ENCODE measurements around the gene DDX20.

DDX20 gene

DNA sequence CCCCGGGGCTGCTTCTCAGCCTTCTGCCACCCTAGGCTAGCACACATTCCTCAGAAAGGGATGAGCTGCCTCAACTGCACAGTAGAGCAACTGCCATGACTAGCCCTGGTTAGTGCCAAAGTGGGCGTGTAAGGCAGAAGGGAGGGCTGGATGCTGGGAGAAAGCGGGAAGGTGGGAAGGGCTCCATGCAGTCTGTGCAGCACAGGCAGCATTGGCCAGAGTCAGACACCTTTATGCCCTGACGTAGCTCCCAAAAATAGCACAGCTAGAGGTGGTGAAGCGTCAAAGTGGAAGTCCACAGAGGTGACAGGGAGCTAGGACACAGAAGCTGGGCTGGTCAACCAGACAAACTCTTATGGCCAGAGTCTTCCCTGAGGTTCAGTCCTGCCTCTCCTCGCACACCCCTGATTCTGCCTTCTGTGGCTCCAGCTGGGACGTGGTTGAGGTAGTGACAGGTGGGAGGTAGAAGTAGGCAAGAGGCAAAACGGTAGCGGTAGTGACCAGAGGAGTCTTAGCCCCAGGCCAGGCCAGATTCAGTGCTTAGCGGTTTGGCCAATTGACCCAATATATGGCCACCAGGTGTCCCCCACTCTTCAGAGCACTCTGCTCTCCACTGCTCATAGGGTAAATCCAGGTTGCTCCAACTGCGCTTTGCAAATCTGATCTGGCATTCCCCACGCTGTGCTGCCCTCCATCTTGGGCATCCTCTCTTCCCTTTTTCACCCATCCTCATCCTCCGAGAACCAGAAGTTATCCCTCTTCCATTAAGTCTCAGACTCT is 45.6 kb downstream of the DDX20 start:
- no peak overlapping the region for H3K23ac ChIP-seq (ENCODE audit: low read depth, low read length, poor library complexity)
- no peak overlapping the region for H3K9ac ChIP-seq (ENCODE audit: low read depth, low read length, poor library complexity)
- no peak overlapping the region for H3K4ac ChIP-seq (ENCODE audit: low read length)
- no CpG with 5 or more reads among the region's 13 CpGs for WGBS, 2 donors (ENCODE audit: extremely low coverage in 2 of 2, insufficient read length in 2 of 2, insufficient replicate concordance in 1 of 2)
- H3K27me3 ChIP-seq (ENCODE audit: control insufficient read depth in 3 of 3, insufficient read depth in 3 of 3, low read depth in 1 of 3, low read length in 3 of 3), result peaks cover 0 to 40% (median 0%) of the 10 kb centered on the region in 3 experiments
- no peak overlapping the region for H3K27ac ChIP-seq (replicated peaks; ENCODE audit: low read length)
- peaks cover 3 to 8% of the 10 kb centered on the region in 2 donors for H3K9me3 ChIP-seq (replicated peaks in 1 of 2; ENCODE audit: control insufficient read depth in 2 of 2, insufficient read depth in 1 of 2, low read depth in 1 of 2, low read length in 2 of 2)
- H2AFZ ChIP-seq (ENCODE audit: low read length), result no peak overlapping the region
- H2AK5ac ChIP-seq (ENCODE audit: low read depth, low read length), result peak overlapping the region; percentile 9
- no peak overlapping the region for H4K91ac ChIP-seq (ENCODE audit: low read depth, low read length, poor library complexity)
- H2BK5ac ChIP-seq (ENCODE audit: low read length), result peak overlapping the region; percentile 6
- no peak overlapping the region for H3K4me3 ChIP-seq (ENCODE audit: low read length in 2 of 2)
- H3K4me1 ChIP-seq (ENCODE audit: control insufficient read depth in 2 of 2, insufficient read depth in 1 of 2, low read depth in 1 of 2, low read length in 2 of 2), result peaks cover 0 to 2% of the 10 kb centered on the region in 2 donors
- H2BK120ac ChIP-seq (ENCODE audit: low read depth, low read length), result no peak overlapping the region
- H4K8ac ChIP-seq (ENCODE audit: low read depth, low read length), result no peak overlapping the region
- peak overlapping the region; percentile 23 for H3K18ac ChIP-seq (ENCODE audit: low read length)
- DNase-seq (ENCODE audit: low spot score), result no peak
- no peak overlapping the region for H3K4me2 ChIP-seq (ENCODE audit: insufficient read depth, low read length, poor library complexity, severe bottlenecking)
- H2BK12ac ChIP-seq (ENCODE audit: low read length), result no peak overlapping the region
- no peaks in the 10 kb centered on the region for H3K36me3 ChIP-seq (replicated peaks in 1 of 2; ENCODE audit: control insufficient read depth in 2 of 2, insufficient read depth in 2 of 2, low read length in 2 of 2)
- H3K79me1 ChIP-seq (ENCODE audit: low read depth, low read length), result no peaks in the 10 kb centered on the region
- peak overlapping the region; percentile 49 for H2BK15ac ChIP-seq (ENCODE audit: low read length)
- no peak overlapping the region for H3K14ac ChIP-seq (ENCODE audit: low read length)

DNA sequence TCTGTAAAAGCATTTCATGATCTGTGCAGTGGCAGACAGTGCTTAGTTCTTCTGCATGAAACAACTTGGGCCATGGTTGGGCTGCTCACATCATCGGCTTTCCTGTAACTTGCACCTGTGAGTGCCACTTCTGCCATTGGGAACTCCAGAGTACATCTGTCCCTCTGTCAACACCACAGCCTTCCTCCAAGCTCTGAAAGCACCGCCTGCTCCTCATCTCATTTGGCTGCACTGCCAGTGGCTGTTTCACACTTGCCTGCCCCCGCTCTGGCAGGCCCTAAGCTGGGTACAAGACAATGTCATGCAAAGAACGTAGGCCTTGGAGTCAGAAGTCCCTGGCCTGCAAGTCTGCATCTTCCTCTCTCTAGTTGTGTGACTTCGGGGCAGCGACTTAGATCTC is 46.4 kb downstream of the DDX20 start:
- Histone ChIP-seq H4K91ac (ENCODE audit: low read depth, low read length, poor library complexity) (no peak overlapping the region), H3K4me1 (ENCODE audit: control insufficient read depth in 2 of 2, insufficient read depth in 1 of 2, low read depth in 1 of 2, low read length in 2 of 2) (peaks cover 0 to 2% of the 10 kb centered on the region in 2 donors), H2BK15ac (ENCODE audit: low read length) (no peak overlapping the region), H3K9me3 (replicated peaks in 1 of 2; ENCODE audit: control insufficient read depth in 2 of 2, insufficient read depth in 1 of 2, low read depth in 1 of 2, low read length in 2 of 2) (peaks cover 3 to 8% of the 10 kb centered on the region in 2 donors), H3K18ac (ENCODE audit: low read length) (no peak overlapping the region), H4K8ac (ENCODE audit: low read depth, low read length) (no peak overlapping the region), H3K27ac (replicated peaks; ENCODE audit: low read length) (no peak overlapping the region), H3K14ac (ENCODE audit: low read length) (no peak overlapping the region), H2BK120ac (ENCODE audit: low read depth, low read length) (no peak overlapping the region), H2AK5ac (ENCODE audit: low read depth, low read length) (no peak overlapping the region), H3K9ac (ENCODE audit: low read depth, low read length, poor library complexity) (no peak overlapping the region), H3K79me1 (ENCODE audit: low read depth, low read length) (no peaks in the 10 kb centered on the region), H2BK5ac (ENCODE audit: low read length) (no peak overlapping the region), H2AFZ (ENCODE audit: low read length) (no peak overlapping the region), H3K4me2 (ENCODE audit: insufficient read depth, low read length, poor library complexity, severe bottlenecking) (no peak overlapping the region), H3K36me3 (replicated peaks in 1 of 2; ENCODE audit: control insufficient read depth in 2 of 2, insufficient read depth in 2 of 2, low read length in 2 of 2) (no peaks in the 10 kb centered on the region), H3K4me3 (ENCODE audit: low read length in 2 of 2) (no peak overlapping the region), H3K27me3 (ENCODE audit: control insufficient read depth in 3 of 3, insufficient read depth in 3 of 3, low read depth in 1 of 3, low read length in 3 of 3) (peaks cover 0 to 44% (median 0%) of the 10 kb centered on the region in 3 experiments), H2BK12ac (ENCODE audit: low read length) (no peak overlapping the region), H3K4ac (ENCODE audit: low read length) (no peak overlapping the region), H3K23ac (ENCODE audit: low read depth, low read length, poor library complexity) (no peak overlapping the region)
- no peak for DNase-seq (ENCODE audit: low spot score)
- whole genome bisulfite sequencing, 2 donors (ENCODE audit: extremely low coverage in 2 of 2, insufficient read length in 2 of 2, insufficient replicate concordance in 1 of 2), result no CpG with 5 or more reads among the region's 6 CpGs

DNA sequence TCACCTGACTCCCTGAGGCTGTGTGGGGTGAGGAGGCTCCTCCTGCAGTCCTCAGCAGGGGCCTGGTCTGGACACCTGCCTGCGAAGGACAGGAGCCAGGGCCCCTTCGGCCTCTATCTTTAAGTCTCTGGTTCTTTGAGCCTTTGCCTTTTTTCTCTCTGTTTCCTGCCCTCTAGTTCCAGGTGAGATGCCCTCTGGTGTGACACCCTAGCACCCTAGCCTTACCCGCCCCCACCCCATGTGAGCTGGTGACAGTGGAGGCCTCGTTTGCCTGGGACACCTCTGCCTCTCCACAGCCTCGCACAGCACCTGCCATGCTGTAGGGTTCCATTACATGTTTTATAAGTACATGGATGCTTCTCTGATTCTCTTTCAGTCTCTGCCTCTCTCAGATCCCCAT is 47.3 kb downstream of the DDX20 start:
- Histone ChIP-seq H3K27me3 (ENCODE audit: control insufficient read depth in 3 of 3, insufficient read depth in 3 of 3, low read depth in 1 of 3, low read length in 3 of 3) (peaks cover 0 to 44% (median 0%) of the 10 kb centered on the region in 3 experiments), H3K14ac (ENCODE audit: low read length) (no peak overlapping the region), H2AK5ac (ENCODE audit: low read depth, low read length) (no peak overlapping the region), H3K18ac (ENCODE audit: low read length) (no peak overlapping the region), H3K4me1 (ENCODE audit: control insufficient read depth in 2 of 2, insufficient read depth in 1 of 2, low read depth in 1 of 2, low read length in 2 of 2) (peaks cover 0 to 2% of the 10 kb centered on the region in 2 donors), H3K4me3 (ENCODE audit: low read length in 2 of 2) (no peak overlapping the region), H3K4ac (ENCODE audit: low read length) (no peak overlapping the region), H3K36me3 (replicated peaks in 1 of 2; ENCODE audit: control insufficient read depth in 2 of 2, insufficient read depth in 2 of 2, low read length in 2 of 2) (no peaks in the 10 kb centered on the region), H4K91ac (ENCODE audit: low read depth, low read length, poor library complexity) (no peak overlapping the region), H3K79me1 (ENCODE audit: low read depth, low read length) (no peaks in the 10 kb centered on the region), H2BK120ac (ENCODE audit: low read depth, low read length) (no peak overlapping the region), H2BK15ac (ENCODE audit: low read length) (no peak overlapping the region), H3K27ac (replicated peaks; ENCODE audit: low read length) (no peak overlapping the region), H3K4me2 (ENCODE audit: insufficient read depth, low read length, poor library complexity, severe bottlenecking) (no peak overlapping the region), H2BK12ac (ENCODE audit: low read length) (no peak overlapping the region), H2BK5ac (ENCODE audit: low read length) (no peak overlapping the region), H2AFZ (ENCODE audit: low read length) (no peak overlapping the region), H3K23ac (ENCODE audit: low read depth, low read length, poor library complexity) (no peak overlapping the region), H3K9me3 (replicated peaks in 1 of 2; ENCODE audit: control insufficient read depth in 2 of 2, insufficient read depth in 1 of 2, low read depth in 1 of 2, low read length in 2 of 2) (peaks cover 3 to 8% of the 10 kb centered on the region in 2 donors), H3K9ac (ENCODE audit: low read depth, low read length, poor library complexity) (no peak overlapping the region), H4K8ac (ENCODE audit: low read depth, low read length) (no peak overlapping the region)
- no CpG with 5 or more reads among the region's 5 CpGs for WGBS, 2 donors (ENCODE audit: extremely low coverage in 2 of 2, insufficient read length in 2 of 2, insufficient replicate concordance in 1 of 2)
- DNase-seq (ENCODE audit: low spot score), result no peak

DNA sequence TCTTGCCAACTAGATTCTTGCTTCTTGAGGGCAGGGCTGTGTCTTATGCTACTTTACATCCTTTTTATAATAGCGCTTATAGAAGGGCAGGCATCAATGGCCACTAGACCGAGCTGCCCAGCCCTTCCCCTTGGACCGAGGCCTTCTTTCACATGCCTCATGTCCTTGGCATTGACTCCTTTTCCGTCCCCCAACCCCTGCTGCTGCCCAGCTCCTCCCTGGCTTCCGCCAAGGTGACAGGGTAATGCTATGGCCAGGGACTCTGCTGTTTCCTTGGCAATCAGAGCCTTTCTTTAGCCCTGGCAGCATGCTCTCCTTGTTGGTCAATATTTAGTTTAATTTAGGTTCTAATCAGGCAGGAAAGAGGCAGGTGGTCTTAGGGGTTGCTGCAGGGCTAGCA is 48.2 kb downstream of the DDX20 start:
- no peak overlapping the region for H2BK15ac ChIP-seq (ENCODE audit: low read length)
- H2BK120ac ChIP-seq (ENCODE audit: low read depth, low read length), result no peak overlapping the region
- no peak overlapping the region for H3K9ac ChIP-seq (ENCODE audit: low read depth, low read length, poor library complexity)
- no peak overlapping the region for H3K23ac ChIP-seq (ENCODE audit: low read depth, low read length, poor library complexity)
- no peak overlapping the region for H3K18ac ChIP-seq (ENCODE audit: low read length)
- peaks cover 0 to 51% (median 0%) of the 10 kb centered on the region in 3 experiments for H3K27me3 ChIP-seq (ENCODE audit: control insufficient read depth in 3 of 3, insufficient read depth in 3 of 3, low read depth in 1 of 3, low read length in 3 of 3)
- H3K4ac ChIP-seq (ENCODE audit: low read length), result no peak overlapping the region
- H2BK12ac ChIP-seq (ENCODE audit: low read length), result no peak overlapping the region
- no peak overlapping the region for H2BK5ac ChIP-seq (ENCODE audit: low read length)
- H3K9me3 ChIP-seq (replicated peaks in 1 of 2; ENCODE audit: control insufficient read depth in 2 of 2, insufficient read depth in 1 of 2, low read depth in 1 of 2, low read length in 2 of 2), result peaks cover 3% of the 10 kb centered on the region in 2 donors
- H3K4me3 ChIP-seq (ENCODE audit: low read length in 2 of 2), result no peak overlapping the region
- no peak overlapping the region for H3K14ac ChIP-seq (ENCODE audit: low read length)
- H2AFZ ChIP-seq (ENCODE audit: low read length), result no peak overlapping the region
- H3K4me1 ChIP-seq (ENCODE audit: control insufficient read depth in 2 of 2, insufficient read depth in 1 of 2, low read depth in 1 of 2, low read length in 2 of 2), result peaks cover 0 to 2% of the 10 kb centered on the region in 2 donors
- H3K79me1 ChIP-seq (ENCODE audit: low read depth, low read length), result no peaks in the 10 kb centered on the region
- no peak overlapping the region for H3K27ac ChIP-seq (replicated peaks; ENCODE audit: low read length)
- H3K4me2 ChIP-seq (ENCODE audit: insufficient read depth, low read length, poor library complexity, severe bottlenecking), result no peak overlapping the region
- no peak overlapping the region for H2AK5ac ChIP-seq (ENCODE audit: low read depth, low read length)
- no peak for DNase-seq (ENCODE audit: low spot score)
- H4K91ac ChIP-seq (ENCODE audit: low read depth, low read length, poor library complexity), result no peak overlapping the region
- no CpG with 5 or more reads among the region's 5 CpGs for WGBS, 2 donors (ENCODE audit: extremely low coverage in 2 of 2, insufficient read length in 2 of 2, insufficient replicate concordance in 1 of 2)
- no peaks in the 10 kb centered on the region for H3K36me3 ChIP-seq (replicated peaks in 1 of 2; ENCODE audit: control insufficient read depth in 2 of 2, insufficient read depth in 2 of 2, low read length in 2 of 2)
- no peak overlapping the region for H4K8ac ChIP-seq (ENCODE audit: low read depth, low read length)

Data from neuronal stem cell (in vitro differentiated cells).